ENCODE results near the gene OPN3. TPM values are rescaled to one million over a fixed set of nuclear protein-coding genes. Genes with fewer than 3 reads are reported as not detected.

The OPN3 gene
- total RNA-seq, 1 donor: 5.1 TPM

- no peaks in the 10 kb centered on the region for H3K27me3 ChIP-seq (ENCODE audit: insufficient read depth, low read length)
- H2AFZ ChIP-seq (ENCODE audit: low read length): no peak overlapping the region
- DNase-seq (ENCODE audit: insufficient read length, low spot score, missing footprints): no peak
- no peaks in the 10 kb centered on the region for H3K9me3 ChIP-seq (ENCODE audit: low read depth, low read length)
- no peak overlapping the region for H3K4me2 ChIP-seq (ENCODE audit: insufficient read depth, low read length)
- H3K27ac ChIP-seq (ENCODE audit: low read depth, low read length): no peak overlapping the region
- H4K20me1 ChIP-seq (ENCODE audit: insufficient read depth, low read length): no peaks in the 10 kb centered on the region
- no peaks in the 10 kb centered on the region for H3K79me2 ChIP-seq (ENCODE audit: insufficient read depth, low read length)
- TF ChIP-seq, protein P1, sequence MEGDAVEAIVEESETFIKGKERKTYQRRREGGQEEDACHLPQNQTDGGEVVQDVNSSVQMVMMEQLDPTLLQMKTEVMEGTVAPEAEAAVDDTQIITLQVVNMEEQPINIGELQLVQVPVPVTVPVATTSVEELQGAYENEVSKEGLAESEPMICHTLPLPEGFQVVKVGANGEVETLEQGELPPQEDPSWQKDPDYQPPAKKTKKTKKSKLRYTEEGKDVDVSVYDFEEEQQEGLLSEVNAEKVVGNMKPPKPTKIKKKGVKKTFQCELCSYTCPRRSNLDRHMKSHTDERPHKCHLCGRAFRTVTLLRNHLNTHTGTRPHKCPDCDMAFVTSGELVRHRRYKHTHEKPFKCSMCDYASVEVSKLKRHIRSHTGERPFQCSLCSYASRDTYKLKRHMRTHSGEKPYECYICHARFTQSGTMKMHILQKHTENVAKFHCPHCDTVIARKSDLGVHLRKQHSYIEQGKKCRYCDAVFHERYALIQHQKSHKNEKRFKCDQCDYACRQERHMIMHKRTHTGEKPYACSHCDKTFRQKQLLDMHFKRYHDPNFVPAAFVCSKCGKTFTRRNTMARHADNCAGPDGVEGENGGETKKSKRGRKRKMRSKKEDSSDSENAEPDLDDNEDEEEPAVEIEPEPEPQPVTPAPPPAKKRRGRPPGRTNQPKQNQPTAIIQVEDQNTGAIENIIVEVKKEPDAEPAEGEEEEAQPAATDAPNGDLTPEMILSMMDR (IDR thresholded peaks at IDR 0.05; ENCODE audit: extremely low read depth, low read depth, low read length): no peak
- peaks cover 3% of the 10 kb centered on the region for H3K4me1 ChIP-seq (ENCODE audit: insufficient read depth, low read length)
- H3K4me3 ChIP-seq (ENCODE audit: insufficient read depth, low read length): no peak overlapping the region
- no peaks in the 10 kb centered on the region for H3K36me3 ChIP-seq (ENCODE audit: insufficient read depth, low read length)
These were observed 15.2 kb downstream of the OPN3 start for GRCh38 chr1:241624935-241625334.

GRCh38 chr1:241622669-241623068 is 17.5 kb downstream of the OPN3 start:
- TF ChIP-seq, protein P1 (IDR thresholded peaks at IDR 0.05; ENCODE audit: extremely low read depth, low read depth, low read length): no peak

DNA sequence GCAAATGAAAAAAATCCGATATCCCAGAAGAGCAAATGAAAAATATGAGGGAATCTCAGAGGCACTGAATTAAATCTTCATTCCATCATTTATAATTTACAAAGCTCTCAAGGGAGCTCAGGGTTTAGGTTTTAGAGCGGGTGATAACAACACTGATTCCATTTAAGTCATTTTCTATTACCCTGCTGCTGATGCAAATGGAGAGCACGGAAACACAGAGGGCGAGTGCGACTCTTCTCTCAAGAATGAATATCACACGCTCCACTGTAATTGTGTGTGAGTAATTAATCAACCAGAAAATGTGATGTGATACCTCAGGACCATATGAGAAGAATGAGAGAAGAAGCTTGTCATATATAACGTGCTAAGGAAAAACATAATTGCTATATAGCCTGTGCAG is 22.7 kb downstream of the OPN3 start:
- Histone ChIP-seq H2AFZ (ENCODE audit: low read length) (no peak overlapping the region), H3K9me3 (ENCODE audit: low read depth, low read length) (no peaks in the 10 kb centered on the region), H3K27ac (ENCODE audit: low read depth, low read length) (no peak overlapping the region), H3K79me2 (ENCODE audit: insufficient read depth, low read length) (no peaks in the 10 kb centered on the region), H4K20me1 (ENCODE audit: insufficient read depth, low read length) (no peaks in the 10 kb centered on the region), H3K27me3 (ENCODE audit: insufficient read depth, low read length) (no peaks in the 10 kb centered on the region), H3K4me3 (ENCODE audit: insufficient read depth, low read length) (no peak overlapping the region), H3K4me2 (ENCODE audit: insufficient read depth, low read length) (no peak overlapping the region), H3K4me1 (ENCODE audit: insufficient read depth, low read length) (peaks cover 23% of the 10 kb centered on the region), H3K36me3 (ENCODE audit: insufficient read depth, low read length) (no peaks in the 10 kb centered on the region)
- no peak for DNase-seq (ENCODE audit: insufficient read length, low spot score, missing footprints)
- TF ChIP-seq, protein P1 (IDR thresholded peaks at IDR 0.05; ENCODE audit: extremely low read depth, low read depth, low read length): no peak

More at GRCh38 chr1:241622669-241623068, 17.5 kb downstream of the OPN3 start:
- Histone ChIP-seq H4K20me1 (ENCODE audit: insufficient read depth, low read length) (no peaks in the 10 kb centered on the region), H3K27me3 (ENCODE audit: insufficient read depth, low read length) (no peaks in the 10 kb centered on the region), H3K79me2 (ENCODE audit: insufficient read depth, low read length) (no peaks in the 10 kb centered on the region), H3K4me3 (ENCODE audit: insufficient read depth, low read length) (no peak overlapping the region), H2AFZ (ENCODE audit: low read length) (no peak overlapping the region), H3K4me1 (ENCODE audit: insufficient read depth, low read length) (peaks cover 3% of the 10 kb centered on the region), H3K36me3 (ENCODE audit: insufficient read depth, low read length) (no peaks in the 10 kb centered on the region), H3K27ac (ENCODE audit: low read depth, low read length) (no peak overlapping the region), H3K4me2 (ENCODE audit: insufficient read depth, low read length) (no peak overlapping the region), H3K9me3 (ENCODE audit: low read depth, low read length) (no peaks in the 10 kb centered on the region)
- DNase-seq (ENCODE audit: insufficient read length, low spot score, missing footprints): no peak

DNA sequence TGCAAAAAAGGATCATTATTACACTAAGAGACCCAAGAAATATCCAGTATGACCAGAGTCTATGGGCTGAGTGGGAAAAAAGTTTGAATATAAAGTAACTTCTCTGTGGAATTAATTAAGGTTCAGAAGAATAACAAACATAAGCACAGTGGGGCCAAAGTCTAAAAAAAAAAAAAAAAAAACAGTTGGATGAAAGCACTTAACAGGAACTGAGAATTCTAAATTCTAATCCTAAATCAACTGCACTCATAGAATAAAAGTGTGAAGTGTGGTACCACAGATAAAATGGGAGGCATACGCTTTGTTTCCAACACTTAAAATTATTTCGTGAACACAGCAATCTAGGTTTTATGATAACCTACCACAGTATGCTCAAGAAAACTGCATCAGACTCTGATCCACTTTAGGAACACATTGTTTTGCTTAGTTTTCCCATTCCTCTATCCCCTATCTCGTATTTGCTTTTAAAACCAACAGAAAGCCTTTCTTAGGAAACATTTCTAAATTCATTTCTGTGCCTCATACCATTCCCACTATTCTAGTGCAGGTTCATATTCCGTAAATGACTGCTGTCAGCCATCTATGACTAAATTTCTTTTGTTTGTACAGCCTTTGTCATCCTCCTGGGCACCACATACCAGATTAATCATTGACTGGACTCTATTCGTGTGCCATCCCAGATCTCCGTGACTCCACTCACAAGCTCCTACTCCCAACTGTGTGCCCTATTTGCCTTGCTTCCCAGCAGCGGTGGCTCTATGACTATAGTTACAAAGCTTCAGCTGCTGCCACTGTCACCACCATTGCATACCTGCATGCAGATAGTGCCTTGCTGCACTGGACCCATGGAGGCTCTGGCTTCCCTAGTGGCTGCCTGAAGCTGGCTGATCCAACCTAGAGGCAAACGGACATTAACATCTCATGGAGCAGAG is 24.9 kb downstream of the OPN3 start:
- Histone ChIP-seq H3K4me2 (ENCODE audit: insufficient read depth, low read length) (peak overlapping the region; percentile 25), H3K36me3 (ENCODE audit: insufficient read depth, low read length) (no peaks in the 10 kb centered on the region)
- TF ChIP-seq, protein P1 (IDR thresholded peaks at IDR 0.05; ENCODE audit: extremely low read depth, low read depth, low read length): no peak

More for the DNA sequence above, 24.9 kb downstream of the OPN3 start:
- H3K4me3 ChIP-seq (ENCODE audit: insufficient read depth, low read length): no peak overlapping the region
- no peaks in the 10 kb centered on the region for H4K20me1 ChIP-seq (ENCODE audit: insufficient read depth, low read length)
- H3K4me1 ChIP-seq (ENCODE audit: insufficient read depth, low read length): peaks cover 31% of the 10 kb centered on the region
- peak overlapping the region; percentile 44 for H3K27ac ChIP-seq (ENCODE audit: low read depth, low read length)
- no peaks in the 10 kb centered on the region for H3K9me3 ChIP-seq (ENCODE audit: low read depth, low read length)
- H3K27me3 ChIP-seq (ENCODE audit: insufficient read depth, low read length): no peaks in the 10 kb centered on the region
- no peak for DNase-seq (ENCODE audit: insufficient read length, low spot score, missing footprints)
- no peaks in the 10 kb centered on the region for H3K79me2 ChIP-seq (ENCODE audit: insufficient read depth, low read length)
- H2AFZ ChIP-seq (ENCODE audit: low read length): peak overlapping the region; percentile 24

Measured in osteoblast (primary cell).